ENCODE measurements around the gene RAP2A.

RAP2A gene

GRCh38 chr13:97426695-97427094 is 7.3 kb upstream of the RAP2A start:
- Histone ChIP-seq H3K9ac (ENCODE audit: low read length) (no peak overlapping the region), H4K20me1 (ENCODE audit: insufficient read depth, low read length) (no peaks in the 10 kb centered on the region), H3K4me3 (ENCODE audit: low read depth, low read length, poor library complexity, severe bottlenecking) (no peak overlapping the region), H3K4me2 (ENCODE audit: low read length) (no peak overlapping the region), H3K9me3 (ENCODE audit: low read length) (peaks cover 3% of the 10 kb centered on the region; the same call in 1 of the 2 replicates), H2AFZ (ENCODE audit: low read length) (no peak overlapping the region), H3K79me2 (ENCODE audit: insufficient read depth, low read length) (no peaks in the 10 kb centered on the region), H3K27me3 (ENCODE audit: insufficient read depth, low read length) (no peaks in the 10 kb centered on the region), H3K4me1 (ENCODE audit: insufficient read depth, low read length, severe bottlenecking) (peaks cover 3% of the 10 kb centered on the region), H3K9me2 (ENCODE audit: low read depth, low read length) (no peaks in the 10 kb centered on the region), H3K36me3 (ENCODE audit: insufficient read depth, low read length) (no peaks in the 10 kb centered on the region), H3K27ac (ENCODE audit: low read depth, low read length, poor library complexity, severe bottlenecking) (no peak overlapping the region), H3F3A (ENCODE audit: insufficient read depth, low read length) (no peaks in the 10 kb centered on the region)
- TF ChIP-seq CTCF (IDR thresholded peaks at IDR 0.05; ENCODE audit: low read length) (no peak), EZH2 (IDR thresholded peaks at IDR 0.05; ENCODE audit: borderline replicate concordance, low read length) (no peak)

GRCh38 chr13:97429681-97430081 is 4.3 kb upstream of the RAP2A start:
- H3K36me3 ChIP-seq (ENCODE audit: insufficient read depth, low read length), result no peaks in the 10 kb centered on the region
- H3K9me2 ChIP-seq (ENCODE audit: low read depth, low read length), result no peaks in the 10 kb centered on the region
- no peak overlapping the region for H2AFZ ChIP-seq (ENCODE audit: low read length)
- H4K20me1 ChIP-seq (ENCODE audit: insufficient read depth, low read length), result no peaks in the 10 kb centered on the region
- H3K27ac ChIP-seq (ENCODE audit: low read depth, low read length, poor library complexity, severe bottlenecking), result no peak overlapping the region
- H3F3A ChIP-seq (ENCODE audit: insufficient read depth, low read length), result no peaks in the 10 kb centered on the region
- H3K4me2 ChIP-seq (ENCODE audit: low read length), result no peak overlapping the region
- H3K27me3 ChIP-seq (ENCODE audit: insufficient read depth, low read length), result no peaks in the 10 kb centered on the region
- H3K4me1 ChIP-seq (ENCODE audit: insufficient read depth, low read length, severe bottlenecking), result peaks cover 12% of the 10 kb centered on the region
- no peak for TF ChIP-seq CTCF (IDR thresholded peaks at IDR 0.05; ENCODE audit: low read length)
- no peak for TF ChIP-seq EZH2 (IDR thresholded peaks at IDR 0.05; ENCODE audit: borderline replicate concordance, low read length)
- no peak overlapping the region for H3K9ac ChIP-seq (ENCODE audit: low read length)
- H3K4me3 ChIP-seq (ENCODE audit: low read depth, low read length, poor library complexity, severe bottlenecking), result no peak overlapping the region
- peaks cover 1% of the 10 kb centered on the region; the same call in 1 of the 2 replicates for H3K79me2 ChIP-seq (ENCODE audit: insufficient read depth, low read length)
- peaks cover 6% of the 10 kb centered on the region; the same call in 1 of the 2 replicates for H3K9me3 ChIP-seq (ENCODE audit: low read length)

GRCh38 chr13:97430296-97430695 is 3.7 kb upstream of the RAP2A start:
- TF ChIP-seq EZH2 (IDR thresholded peaks at IDR 0.05; ENCODE audit: borderline replicate concordance, low read length) (no peak), CTCF (IDR thresholded peaks at IDR 0.05; ENCODE audit: low read length) (no peak)
- Histone ChIP-seq H3K9me3 (ENCODE audit: low read length) (peaks cover 6% of the 10 kb centered on the region; the same call in 1 of the 2 replicates), H3K4me3 (ENCODE audit: low read depth, low read length, poor library complexity, severe bottlenecking) (no peak overlapping the region), H3K27me3 (ENCODE audit: insufficient read depth, low read length) (no peaks in the 10 kb centered on the region), H3K36me3 (ENCODE audit: insufficient read depth, low read length) (no peaks in the 10 kb centered on the region), H3K4me2 (ENCODE audit: low read length) (no peak overlapping the region), H3F3A (ENCODE audit: insufficient read depth, low read length) (no peaks in the 10 kb centered on the region), H3K9me2 (ENCODE audit: low read depth, low read length) (no peaks in the 10 kb centered on the region), H4K20me1 (ENCODE audit: insufficient read depth, low read length) (no peaks in the 10 kb centered on the region), H3K4me1 (ENCODE audit: insufficient read depth, low read length, severe bottlenecking) (peaks cover 17% of the 10 kb centered on the region), H3K79me2 (ENCODE audit: insufficient read depth, low read length) (peaks cover 8% of the 10 kb centered on the region), H3K9ac (ENCODE audit: low read length) (no peak overlapping the region), H3K27ac (ENCODE audit: low read depth, low read length, poor library complexity, severe bottlenecking) (no peak overlapping the region), H2AFZ (ENCODE audit: low read length) (no peak overlapping the region)
